ENCODE measurements around the gene PADI4.
"Not testable (repeated sequence)": the region's sequence is repeated elsewhere in the genome, so short reads cannot be mapped to it uniquely, and the experiment has no call there.

PADI4 gene

DNA sequence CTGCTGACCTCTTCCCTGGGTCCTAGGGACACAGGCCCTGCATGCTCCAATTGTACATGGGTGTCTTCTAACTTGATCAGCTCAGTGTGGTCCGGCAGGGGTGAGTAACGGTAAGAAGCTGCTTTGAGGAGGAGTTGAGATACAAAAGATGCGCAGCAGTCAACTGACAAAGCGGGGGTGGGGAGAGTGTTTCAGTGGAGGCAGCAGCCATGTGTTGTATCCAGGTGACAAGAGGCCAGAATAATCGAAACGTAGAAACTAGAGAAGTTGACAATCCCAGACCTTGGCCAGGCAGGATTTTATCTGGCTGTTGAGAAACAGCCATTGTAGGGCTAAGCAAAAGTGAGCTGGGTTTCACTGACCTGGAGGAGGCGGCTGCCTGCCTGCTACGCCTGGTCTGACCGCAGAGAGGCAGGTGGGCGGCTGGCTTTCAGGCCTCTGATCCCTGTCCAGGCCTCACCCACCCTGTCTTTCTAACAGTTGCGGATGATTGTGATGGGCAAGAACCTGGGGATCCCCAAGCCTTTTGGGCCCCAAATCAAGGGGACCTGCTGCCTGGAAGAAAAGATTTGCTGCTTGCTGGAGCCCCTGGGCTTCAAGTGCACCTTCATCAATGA, 92.8 kb downstream of the PADI4 start:
- DNase-seq (ENCODE audit: low read depth), result no peak
- no peak overlapping the region for H3K4me3 ChIP-seq (replicated peaks; ENCODE audit: low read depth, low read length)
- TF ChIP-seq, protein P1, sequence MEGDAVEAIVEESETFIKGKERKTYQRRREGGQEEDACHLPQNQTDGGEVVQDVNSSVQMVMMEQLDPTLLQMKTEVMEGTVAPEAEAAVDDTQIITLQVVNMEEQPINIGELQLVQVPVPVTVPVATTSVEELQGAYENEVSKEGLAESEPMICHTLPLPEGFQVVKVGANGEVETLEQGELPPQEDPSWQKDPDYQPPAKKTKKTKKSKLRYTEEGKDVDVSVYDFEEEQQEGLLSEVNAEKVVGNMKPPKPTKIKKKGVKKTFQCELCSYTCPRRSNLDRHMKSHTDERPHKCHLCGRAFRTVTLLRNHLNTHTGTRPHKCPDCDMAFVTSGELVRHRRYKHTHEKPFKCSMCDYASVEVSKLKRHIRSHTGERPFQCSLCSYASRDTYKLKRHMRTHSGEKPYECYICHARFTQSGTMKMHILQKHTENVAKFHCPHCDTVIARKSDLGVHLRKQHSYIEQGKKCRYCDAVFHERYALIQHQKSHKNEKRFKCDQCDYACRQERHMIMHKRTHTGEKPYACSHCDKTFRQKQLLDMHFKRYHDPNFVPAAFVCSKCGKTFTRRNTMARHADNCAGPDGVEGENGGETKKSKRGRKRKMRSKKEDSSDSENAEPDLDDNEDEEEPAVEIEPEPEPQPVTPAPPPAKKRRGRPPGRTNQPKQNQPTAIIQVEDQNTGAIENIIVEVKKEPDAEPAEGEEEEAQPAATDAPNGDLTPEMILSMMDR (IDR thresholded peaks at IDR 0.05; ENCODE audit: low read length, missing control alignments), result no peak

DNA sequence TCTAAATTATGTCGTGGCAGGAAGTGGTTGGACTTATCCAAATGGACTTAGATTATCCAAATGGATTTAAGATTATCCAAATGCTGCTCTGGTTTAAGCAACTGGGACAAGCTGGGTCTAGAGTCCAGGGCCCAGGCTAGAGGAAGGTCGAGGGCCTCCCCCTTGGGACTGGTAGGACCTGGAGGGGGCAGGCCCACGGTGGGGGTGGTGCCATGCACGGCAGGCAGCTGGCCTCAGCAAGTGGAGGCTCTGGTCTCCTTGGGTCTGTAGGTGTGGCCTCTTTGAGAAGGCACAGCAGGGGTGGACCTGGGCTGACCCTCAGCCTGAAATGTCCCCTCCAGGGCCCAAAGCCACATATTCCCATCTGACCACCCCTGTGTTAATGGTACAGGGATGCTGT, 93.8 kb downstream of the PADI4 start:
- no peak for DNase-seq (ENCODE audit: low read depth)
- TF ChIP-seq, protein P1 (IDR thresholded peaks at IDR 0.05; ENCODE audit: low read length, missing control alignments), result no peak

DNA sequence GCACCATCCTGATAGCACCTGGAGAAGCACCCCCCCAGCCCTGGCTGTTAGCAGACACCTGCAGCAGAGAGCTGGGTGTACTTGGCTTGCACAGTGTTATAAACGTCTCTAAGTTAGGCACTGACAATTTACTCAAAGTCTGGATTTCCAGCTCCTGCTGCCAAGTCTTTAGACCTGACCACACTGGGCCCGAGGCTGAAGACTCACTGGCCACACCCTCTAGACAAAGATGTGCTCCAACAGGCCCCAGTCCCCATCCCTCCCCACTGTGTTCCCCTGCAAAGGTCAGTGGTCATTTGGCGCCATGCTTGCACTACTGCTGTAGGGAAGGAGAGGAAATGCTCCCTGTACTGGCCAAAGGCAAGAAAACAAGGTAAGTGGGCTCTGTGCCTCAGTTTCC, 95.1 kb downstream of the PADI4 start:
- DNase-seq (ENCODE audit: low read depth), result no peak
- TF ChIP-seq, protein P1 (IDR thresholded peaks at IDR 0.05; ENCODE audit: low read length, missing control alignments), result no peak
- no peak overlapping the region for H3K4me3 ChIP-seq (replicated peaks; ENCODE audit: low read depth, low read length)

More for the DNA sequence above, 93.8 kb downstream of the PADI4 start:
- H3K4me3 ChIP-seq (replicated peaks; ENCODE audit: low read depth, low read length), result no peak overlapping the region

DNA sequence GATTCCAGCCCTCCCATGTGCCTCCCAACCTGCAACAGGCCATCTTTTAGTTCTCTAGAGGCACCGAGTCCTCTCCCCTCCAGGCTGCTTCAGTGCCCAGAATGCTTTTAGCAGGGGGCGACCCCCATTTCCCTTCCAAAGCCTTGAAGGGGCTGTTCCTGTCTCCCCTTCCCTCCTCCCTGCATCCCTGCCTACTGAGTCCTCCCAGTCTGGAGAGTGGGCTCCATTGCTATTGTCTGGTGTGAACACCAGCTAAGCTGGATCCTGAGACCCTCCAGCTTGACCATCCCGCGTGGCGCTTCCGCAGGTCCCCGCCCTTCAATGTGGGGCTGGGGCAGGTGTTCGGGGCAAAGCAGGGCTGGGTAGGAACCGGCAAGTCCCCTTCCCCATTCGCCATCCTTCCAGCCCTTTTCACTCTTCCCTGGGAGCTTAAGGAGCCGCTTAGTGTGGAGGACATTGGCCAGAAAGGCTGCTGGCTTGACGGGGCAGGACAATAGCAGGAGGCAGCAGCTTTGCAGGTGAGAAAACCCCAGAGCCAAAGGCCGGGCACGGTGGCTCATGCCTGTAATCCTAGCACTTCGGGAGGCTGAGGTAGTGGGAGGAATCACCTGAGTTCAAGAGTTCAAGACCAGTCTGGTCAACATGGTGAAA, 96.2 kb downstream of the PADI4 start:
- H3K4me3 ChIP-seq (replicated peaks; ENCODE audit: low read depth, low read length), result no peak overlapping the region
- no peak for DNase-seq (ENCODE audit: low read depth)
- TF ChIP-seq, protein P1 (IDR thresholded peaks at IDR 0.05; ENCODE audit: low read length, missing control alignments), result no peak

DNA sequence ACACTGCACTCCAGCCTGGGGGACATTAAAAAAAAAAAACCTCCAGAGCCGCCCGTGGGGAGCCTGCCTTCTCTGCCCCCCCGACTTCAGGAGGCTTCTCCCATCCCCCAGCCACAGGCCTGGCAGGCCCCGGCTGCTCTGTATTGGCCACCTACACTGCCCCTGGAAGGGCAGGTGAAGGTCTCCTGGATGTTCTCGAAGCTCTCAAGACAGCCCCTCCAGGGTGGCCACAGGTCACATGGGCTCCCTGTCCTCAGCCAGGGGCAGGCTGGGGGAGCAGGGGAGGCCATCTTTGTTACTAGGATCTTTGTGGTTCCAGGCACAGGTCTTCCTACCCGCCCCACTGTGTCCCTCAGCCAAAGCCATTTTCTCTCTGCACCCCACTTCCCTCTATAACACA, 96.8 kb downstream of the PADI4 start:
- TF ChIP-seq, protein P1 (IDR thresholded peaks at IDR 0.05; ENCODE audit: low read length, missing control alignments), result no peak
- no peak for DNase-seq (ENCODE audit: low read depth)
- no peak overlapping the region for H3K4me3 ChIP-seq (replicated peaks; ENCODE audit: low read depth, low read length)

DNA sequence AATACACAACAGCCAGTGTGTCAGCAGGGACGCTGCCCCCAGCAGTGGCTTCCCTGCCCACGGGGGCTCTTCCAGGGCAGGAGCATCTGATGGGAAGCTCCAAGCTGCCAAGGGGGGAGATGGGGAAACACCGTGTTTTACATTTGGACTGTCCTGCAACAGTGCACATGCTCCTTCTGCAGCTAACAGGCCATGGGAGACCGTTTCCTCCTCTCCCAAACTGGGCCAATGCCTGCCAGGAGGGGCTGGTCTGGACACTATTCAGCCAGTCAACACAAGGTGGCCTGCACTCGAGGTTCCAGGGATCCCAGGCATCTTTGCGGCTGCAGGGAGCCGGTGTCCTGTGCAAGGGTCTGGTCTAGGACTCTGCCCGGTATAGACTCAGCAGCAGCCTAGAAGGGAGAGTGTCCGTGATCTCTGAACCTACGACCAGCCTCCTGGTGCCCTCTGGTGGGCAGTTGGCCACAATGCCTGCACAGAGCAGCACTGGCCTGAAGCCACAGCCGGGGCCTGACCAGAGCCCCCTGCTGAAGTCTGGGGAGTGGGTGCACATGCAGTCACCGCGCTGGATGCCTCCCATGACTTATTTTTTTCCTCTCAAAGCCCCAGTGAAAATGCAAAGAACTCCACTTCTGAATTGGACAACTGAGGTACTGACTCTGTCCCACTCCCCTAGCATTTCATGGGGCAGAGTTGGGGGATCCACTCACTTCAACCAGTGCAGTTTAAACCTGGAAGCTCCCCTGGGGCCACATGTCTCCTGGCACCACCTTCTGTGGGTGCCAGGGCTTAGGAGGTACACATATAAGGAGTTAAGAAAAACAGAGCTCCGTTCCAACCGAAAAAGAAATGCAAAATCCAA, 98.1 kb downstream of the PADI4 start:
- TF ChIP-seq, protein P1 (IDR thresholded peaks at IDR 0.05; ENCODE audit: low read length, missing control alignments), result peak; percentile 77
- peak; percentile 65 for DNase-seq (ENCODE audit: low read depth)
- H3K4me3 ChIP-seq (replicated peaks; ENCODE audit: low read depth, low read length), result no peak overlapping the region

DNA sequence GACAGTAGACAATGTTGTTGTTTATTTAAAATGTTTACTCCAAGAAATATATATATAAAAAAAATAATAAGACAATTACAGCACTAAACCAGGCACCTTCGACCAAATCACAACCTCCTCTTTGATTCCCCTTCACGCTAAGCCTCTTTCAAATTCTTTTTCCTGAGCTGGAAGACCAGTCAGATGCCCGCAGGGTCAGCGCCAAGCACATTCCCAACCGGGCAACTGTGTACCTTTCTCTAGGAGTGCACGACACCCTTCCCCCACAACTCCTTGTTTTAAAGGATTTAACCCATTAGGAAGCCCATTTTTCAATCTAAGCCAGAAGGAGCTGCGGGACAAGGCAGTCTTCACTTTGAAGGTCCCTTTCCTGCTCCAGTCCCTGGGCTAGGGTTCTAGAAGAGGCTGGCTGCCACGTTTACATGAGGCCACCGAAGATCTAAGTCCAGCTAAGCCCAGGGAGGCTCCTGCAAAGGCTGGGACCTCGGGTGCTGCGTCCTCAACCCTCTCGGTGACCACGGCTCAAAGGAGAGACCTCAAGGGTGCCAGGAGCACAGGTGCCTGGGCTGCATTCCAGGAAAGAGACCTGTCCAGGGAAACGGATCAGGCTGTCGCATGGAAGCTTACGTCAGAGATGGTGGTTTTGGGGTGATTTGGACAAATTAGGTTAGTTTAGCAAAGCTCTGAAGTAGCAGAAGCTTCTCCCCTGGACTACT, 98.9 kb downstream of the PADI4 start:
- not testable (repeated sequence) for H3K4me3 ChIP-seq (replicated peaks; ENCODE audit: low read depth, low read length); DNase-seq (ENCODE audit: low read depth)

DNA sequence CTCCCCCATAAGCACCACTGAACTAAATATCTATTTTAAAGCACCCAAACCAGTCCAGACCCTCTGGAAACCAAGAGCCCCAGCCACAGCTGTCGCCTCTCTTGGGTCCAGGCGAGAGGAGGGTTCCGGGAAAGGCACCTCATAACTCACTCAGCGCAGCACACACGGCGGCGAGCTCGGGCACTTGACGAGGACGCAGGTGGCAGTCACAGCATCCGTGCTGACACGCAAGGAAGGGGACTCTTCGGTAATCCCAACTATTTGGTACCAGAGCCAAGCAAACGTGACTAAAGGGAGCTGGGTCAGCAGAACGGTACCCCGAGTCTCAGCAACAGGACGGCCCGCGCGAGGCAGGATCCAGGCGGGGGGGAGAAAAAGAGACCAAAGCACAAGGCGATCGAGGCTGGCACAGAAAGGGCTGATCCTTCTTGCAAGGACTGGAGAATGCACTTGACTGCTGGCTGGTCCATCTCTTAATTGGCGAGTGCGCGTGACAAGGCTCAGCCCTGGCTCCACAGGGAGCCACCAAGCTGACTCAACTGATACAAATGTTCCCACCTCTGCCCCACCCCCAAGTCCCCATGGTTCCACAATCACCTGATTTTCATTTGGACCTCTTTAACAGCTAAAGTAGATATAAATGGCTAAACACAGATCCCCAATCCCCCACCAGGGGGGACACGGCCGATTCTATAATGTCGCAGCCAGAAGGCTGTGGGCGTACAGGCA, 100.0 kb downstream of the PADI4 start:
- DNase-seq (ENCODE audit: low read depth); H3K4me3 ChIP-seq (replicated peaks; ENCODE audit: low read depth, low read length): not testable (repeated sequence)

All from fibroblast of pulmonary artery (primary cell).